IMR-90 (cell line): ENCODE data around the gene CAPN2.

ENCODE experiments used
- BHLHE40 ChIP-seq: fragments of 150-350 bp; IDR thresholded peaks from 2 replicates; pipeline ENCODE4 v1.6.1; 2016; ENCODE audit warnings: mild to moderate bottlenecking, low read depth, low read length
- CEBPB ChIP-seq: IDR thresholded peaks from 2 replicates; pipeline ENCODE4 v1.6.1; 2012; ENCODE audit warnings: low read depth, low read length, improper control_type of control experiment
- CHD1 ChIP-seq: IDR thresholded peaks from 2 replicates; pipeline ENCODE4 v1.6.1; 2012; ENCODE audit warnings: low read depth, low read length, improper control_type of control experiment
- CTCF ChIP-seq: conservative IDR thresholded peaks from 2 replicates; pipeline ENCODE4 v1.5.1; 2012; ENCODE audit warnings: mild to moderate bottlenecking, low read depth, low read length, improper control_type of control experiment
- FOS ChIP-seq: fragments of 150-350 bp; IDR thresholded peaks from 2 replicates; pipeline ENCODE4 v1.6.1; 2016; ENCODE audit warnings: low read depth, low read length
- MAFK ChIP-seq: IDR thresholded peaks from 2 replicates; pipeline ENCODE4 v1.6.1; 2012; ENCODE audit warnings: low read depth, low read length, improper control_type of control experiment
- MAZ ChIP-seq: IDR thresholded peaks from 2 replicates; pipeline ENCODE4 v1.6.1; 2012; ENCODE audit warnings: low read depth, mild to moderate bottlenecking, low read length, improper control_type of control experiment, moderate library complexity, borderline replicate concordance
- NFE2L2 ChIP-seq: fragments of 150-350 bp; IDR thresholded peaks from 2 replicates; pipeline ENCODE4 v1.6.1; 2016; ENCODE audit warnings: low read depth, mild to moderate bottlenecking, low read length
- POLR2A ChIP-seq: IDR thresholded peaks from 2 replicates; pipeline ENCODE4 v1.6.1; 2012; ENCODE audit warnings: mild to moderate bottlenecking, low read depth, low read length
- RAD21 ChIP-seq: IDR thresholded peaks from 2 replicates; pipeline ENCODE4 v1.6.1; 2012; ENCODE audit warnings: low read length, improper control_type of control experiment
- RCOR1 ChIP-seq: IDR thresholded peaks from 2 replicates; pipeline ENCODE4 v1.6.1; 2012; ENCODE audit warnings: mild to moderate bottlenecking, low read length, improper control_type of control experiment; ENCODE audit not compliant: insufficient replicate concordance
- SMC3 ChIP-seq: fragments of 150-350 bp; IDR thresholded peaks from 2 replicates; pipeline ENCODE4 v1.6.1; 2016; ENCODE audit warnings: low read depth, mild to moderate bottlenecking, antibody characterized with exemption, low read length, moderate library complexity

- TF ChIP-seq CTCF (no peak), NFE2L2 (no peak), RAD21 (no peak), CEBPB (no peak), MAFK (no peak), BHLHE40 (no peak), CHD1 (no peak), RCOR1 (no peak), MAZ (no peak), POLR2A (no peak), FOS (no peak), SMC3 (no peak)
Measured at GRCh38 chr1:223793716-223794115, 81.4 kb downstream of the CAPN2 start.
